Uterus (tissue), 2 donors: ENCODE results near the gene ZNF438.

Experiments
- CTCF ChIP-seq, 4 experiments: fragments of 200-600 bp in 2 of 4; fragments of 450-650 bp in 2 of 4; sonication (generic) in 2 of 4; IDR thresholded peaks; one replicate each; pipeline ENCODE4 v1.5.1; 2016 to 2019; ENCODE audit warnings: antibody characterized with exemption in 4 of 4, mild to moderate bottlenecking in 2 of 4, moderate library complexity in 1 of 4
- POLR2A ChIP-seq, 2 donors: fragments of 450-650 bp; IDR thresholded peaks; one replicate each; pipeline ENCODE4 v1.6.1; 2016; ENCODE audit warnings: antibody characterized with exemption in 2 of 2, mild to moderate bottlenecking in 1 of 2, moderate library complexity in 1 of 2

GRCh38 chr10:30970760-30971460, 60.8 kb downstream of the ZNF438 start:
- TF ChIP-seq CTCF (IDR thresholded peaks at IDR 0.05) (no peak), POLR2A (IDR thresholded peaks at IDR 0.05) (no peak)
